Measurements from ENCODE around the gene TNFRSF18.
A peak's percentile ranks its signal among the peaks of the same experiment; 100 is the strongest.

Gene TNFRSF18

GRCh38 chr1:1213345-1214265, 7.2 kb upstream of the TNFRSF18 start, which contains the start of gene TNFRSF4:
Gene TNFRSF4 (minus strand): TSS chr1:1214153. CDS start chr1:1214127, 26 bp downstream.
- DNase-seq (ENCODE audit: low read depth in 2 of 2, low spot score in 1 of 2) = no peak

DNA sequence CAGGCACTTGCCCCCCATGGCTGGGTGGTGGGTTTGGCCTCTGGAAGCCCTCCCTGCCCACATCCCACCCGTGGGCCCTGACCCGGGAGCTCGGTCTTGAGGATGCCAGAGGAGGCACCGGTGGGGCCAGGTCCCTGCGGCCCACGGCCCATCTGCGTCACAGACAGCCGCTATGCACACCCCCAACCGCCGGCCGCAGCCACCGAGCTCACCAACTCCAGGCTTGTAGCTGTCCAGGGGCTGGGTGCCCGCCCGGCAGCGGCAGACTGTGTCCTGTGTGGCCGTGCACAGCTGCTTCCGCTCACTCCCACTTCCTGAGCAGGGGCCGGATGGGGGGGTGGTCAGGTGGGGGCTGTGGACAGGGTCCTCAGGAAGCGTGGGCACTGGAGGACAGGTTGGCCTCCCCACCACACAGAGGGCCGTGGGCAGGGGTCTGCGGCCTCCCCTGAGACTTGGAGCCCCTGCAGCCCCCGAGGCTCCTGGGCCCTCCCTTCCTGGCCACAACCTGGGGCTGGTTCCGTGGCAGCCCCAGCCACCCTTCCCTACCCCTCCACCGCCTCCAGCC, 6.5 kb upstream of the TNFRSF18 start:
- peak in 1 of 2 donors; percentile 32 for DNase-seq (ENCODE audit: low read depth in 2 of 2, low spot score in 1 of 2)

- no peak for DNase-seq (ENCODE audit: low read depth in 2 of 2, low spot score in 1 of 2)
Observed at GRCh38 chr1:1211541-1212441, 5.4 kb upstream of the TNFRSF18 start.

GRCh38 chr1:1210726-1211540, 4.5 kb upstream of the TNFRSF18 start:
- DNase-seq (ENCODE audit: low read depth in 2 of 2, low spot score in 1 of 2) = no peak

DNA sequence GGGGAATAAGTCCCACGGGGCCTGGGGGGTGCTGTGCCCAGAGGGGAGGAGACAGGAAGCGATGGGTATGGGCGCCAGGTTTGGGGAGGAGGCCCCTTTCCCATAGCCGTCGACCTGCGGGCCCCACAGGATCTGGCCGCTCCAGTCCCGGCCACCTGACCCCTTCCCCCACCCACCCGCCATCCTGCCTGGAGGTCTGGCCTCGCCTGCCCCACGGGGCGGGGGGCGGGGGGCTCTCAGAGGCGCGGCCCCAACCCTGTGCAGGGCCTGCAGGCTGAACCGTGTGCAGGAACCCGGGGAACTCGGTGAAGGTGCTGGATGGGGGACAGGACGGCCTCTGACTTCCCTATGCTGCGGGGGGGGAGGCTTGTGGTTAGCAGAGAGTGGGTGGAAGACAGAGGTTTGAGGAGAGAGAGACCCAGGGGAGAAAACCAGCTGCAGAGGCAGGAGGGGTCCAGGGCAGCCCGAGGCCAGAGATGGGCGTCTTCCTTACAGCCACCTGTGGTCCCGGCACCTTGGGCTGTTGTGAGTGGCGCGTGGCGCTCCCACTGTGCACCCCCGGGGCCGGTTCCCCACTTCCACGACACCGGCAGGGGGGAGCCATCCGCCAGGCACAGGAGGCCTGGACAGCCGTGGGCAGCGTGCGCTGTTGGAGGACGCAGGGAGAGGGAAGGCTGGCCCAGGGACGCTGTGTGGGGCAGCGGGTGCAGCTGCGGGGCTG, 2.5 kb upstream of the TNFRSF18 start:
- no peak for DNase-seq (ENCODE audit: low read depth in 2 of 2, low spot score in 1 of 2)

DNA sequence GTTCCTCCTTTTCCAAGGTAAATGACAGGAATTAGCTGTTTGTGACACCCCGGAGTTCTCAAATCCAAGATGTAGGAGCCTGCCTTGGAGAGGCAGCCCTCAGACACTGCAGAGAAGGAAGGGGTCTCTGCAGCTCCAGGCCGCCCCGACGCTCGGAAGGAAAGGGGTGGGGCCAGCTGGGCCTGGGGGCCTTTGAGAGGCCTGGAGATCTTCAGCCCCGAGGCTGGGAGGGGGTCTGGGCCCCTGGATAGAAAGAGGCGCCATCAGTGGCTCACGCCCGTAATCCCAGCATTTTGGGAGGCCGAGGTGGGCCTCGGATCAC, 1.1 kb upstream of the TNFRSF18 start:
- DNase-seq (ENCODE audit: low read depth in 2 of 2, low spot score in 1 of 2) = no peak

DNA sequence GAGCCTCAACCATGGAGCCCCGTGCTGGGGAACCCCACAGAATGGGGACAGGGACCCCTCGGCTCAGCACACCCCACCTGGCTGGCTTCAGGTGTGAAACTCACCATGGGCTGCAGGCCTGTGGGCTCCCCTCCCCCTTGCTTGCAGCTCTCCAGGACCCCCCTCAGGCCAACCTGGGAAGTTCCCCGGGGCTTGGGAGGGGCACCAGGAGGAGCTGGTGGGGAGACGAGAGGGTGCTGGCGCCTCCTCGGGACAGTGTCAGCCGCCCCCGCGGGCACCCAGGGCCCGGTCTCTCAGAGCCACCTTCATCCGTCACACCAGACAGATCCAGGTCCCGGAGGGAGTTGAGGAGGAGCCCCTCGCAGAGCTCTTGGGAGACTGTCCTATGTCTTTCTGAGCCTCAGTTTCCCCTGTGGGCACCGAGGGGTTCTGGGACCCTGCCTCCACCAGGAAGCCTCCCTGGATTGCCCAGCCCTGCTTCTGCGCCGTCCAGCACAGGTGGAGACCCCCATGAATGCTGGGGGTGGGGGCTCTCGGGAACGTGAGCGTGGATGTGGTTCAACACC, 657 bp upstream of the TNFRSF18 start:
- no peak for DNase-seq (ENCODE audit: low read depth in 2 of 2, low spot score in 1 of 2)

DNA sequence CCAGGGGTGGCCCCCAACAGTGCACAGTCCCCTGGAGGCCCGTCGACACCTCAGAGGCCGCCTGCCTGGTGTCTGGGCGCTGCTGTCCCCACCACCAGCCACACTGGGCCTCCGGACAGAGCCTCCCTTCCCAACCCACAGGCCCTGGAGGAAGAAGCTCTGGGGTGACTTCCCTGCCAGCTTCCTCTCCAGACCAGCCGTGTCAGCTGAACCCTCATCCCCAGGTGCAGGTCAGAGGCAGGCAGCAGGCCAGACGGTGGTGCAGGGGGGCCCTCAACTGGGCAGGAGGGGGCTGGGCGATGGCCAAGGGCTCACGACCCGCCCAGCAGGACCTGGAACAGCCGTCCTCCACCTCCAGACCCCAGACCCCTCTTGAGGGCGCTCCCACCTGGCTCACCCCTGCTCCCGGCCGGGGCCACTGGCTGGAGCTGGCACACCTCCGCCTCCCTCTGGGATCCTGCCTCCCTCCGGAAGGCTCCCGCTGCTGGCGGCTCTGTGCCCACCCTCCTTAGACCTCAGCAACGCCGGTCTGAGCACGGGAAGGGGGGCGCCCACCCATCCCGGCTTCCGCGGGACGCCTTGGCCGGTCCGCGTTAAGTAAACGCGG, 520 bp downstream of the TNFRSF18 start:
- no peak for DNase-seq (ENCODE audit: low read depth in 2 of 2, low spot score in 1 of 2)

GRCh38 chr1:1204998-1205768, 1.2 kb downstream of the TNFRSF18 start:
- no peak for DNase-seq (ENCODE audit: low read depth in 2 of 2, low spot score in 1 of 2)

- no peak for DNase-seq (ENCODE audit: low read depth in 2 of 2, low spot score in 1 of 2)
Observed at GRCh38 chr1:1204425-1204920, 1.9 kb downstream of the TNFRSF18 start.

DNA sequence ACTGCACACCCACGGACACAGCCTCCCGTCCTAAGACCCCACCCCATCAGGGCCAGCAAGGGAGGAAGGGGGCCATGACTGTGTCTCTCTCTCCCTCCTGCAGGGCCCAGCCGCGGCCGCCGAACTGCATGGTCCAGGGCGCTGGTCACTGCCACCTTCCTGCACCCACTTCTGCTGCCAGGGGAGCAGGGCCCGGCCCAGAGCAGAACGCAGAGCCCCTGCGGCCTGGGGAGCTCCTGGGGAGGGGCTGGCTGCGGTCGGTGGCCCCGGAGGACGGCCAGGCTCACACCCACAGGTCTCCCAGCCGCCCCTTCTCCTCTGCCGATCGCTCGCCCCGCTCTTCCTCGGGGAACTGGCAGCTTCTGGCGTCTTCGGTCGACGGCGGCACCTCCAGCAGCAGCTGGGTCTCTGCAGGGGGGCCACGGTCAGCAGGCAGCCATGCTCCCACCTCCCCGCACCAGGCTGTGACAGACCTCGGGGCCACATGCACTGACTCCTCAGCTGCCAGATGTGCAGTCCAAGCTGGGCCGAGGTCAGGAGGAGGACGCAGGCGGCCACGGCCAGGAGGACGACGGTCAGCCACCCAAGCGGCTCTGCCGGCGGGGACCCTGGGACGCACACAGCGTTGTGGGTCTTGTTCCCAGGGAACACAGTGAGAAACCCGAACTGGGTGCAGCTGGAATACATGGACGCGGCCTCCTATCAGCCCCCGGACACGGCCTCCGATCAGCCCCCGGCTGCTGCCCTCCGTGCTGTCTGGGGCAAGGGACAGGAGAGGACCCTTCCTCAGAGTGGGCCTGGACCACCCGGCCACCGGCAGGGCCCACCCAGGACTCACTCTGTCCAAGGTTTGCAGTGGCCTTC, 2.6 kb downstream of the TNFRSF18 start:
- no peak for DNase-seq (ENCODE audit: low read depth in 2 of 2, low spot score in 1 of 2)

GRCh38 chr1:1202831-1203560, 3.4 kb downstream of the TNFRSF18 start:
- DNase-seq (ENCODE audit: low read depth in 2 of 2, low spot score in 1 of 2) = no peak

GRCh38 chr1:1200876-1201810, 5.2 kb downstream of the TNFRSF18 start:
- DNase-seq (ENCODE audit: low read depth in 2 of 2, low spot score in 1 of 2) = peak; percentile 59 to 82

DNA sequence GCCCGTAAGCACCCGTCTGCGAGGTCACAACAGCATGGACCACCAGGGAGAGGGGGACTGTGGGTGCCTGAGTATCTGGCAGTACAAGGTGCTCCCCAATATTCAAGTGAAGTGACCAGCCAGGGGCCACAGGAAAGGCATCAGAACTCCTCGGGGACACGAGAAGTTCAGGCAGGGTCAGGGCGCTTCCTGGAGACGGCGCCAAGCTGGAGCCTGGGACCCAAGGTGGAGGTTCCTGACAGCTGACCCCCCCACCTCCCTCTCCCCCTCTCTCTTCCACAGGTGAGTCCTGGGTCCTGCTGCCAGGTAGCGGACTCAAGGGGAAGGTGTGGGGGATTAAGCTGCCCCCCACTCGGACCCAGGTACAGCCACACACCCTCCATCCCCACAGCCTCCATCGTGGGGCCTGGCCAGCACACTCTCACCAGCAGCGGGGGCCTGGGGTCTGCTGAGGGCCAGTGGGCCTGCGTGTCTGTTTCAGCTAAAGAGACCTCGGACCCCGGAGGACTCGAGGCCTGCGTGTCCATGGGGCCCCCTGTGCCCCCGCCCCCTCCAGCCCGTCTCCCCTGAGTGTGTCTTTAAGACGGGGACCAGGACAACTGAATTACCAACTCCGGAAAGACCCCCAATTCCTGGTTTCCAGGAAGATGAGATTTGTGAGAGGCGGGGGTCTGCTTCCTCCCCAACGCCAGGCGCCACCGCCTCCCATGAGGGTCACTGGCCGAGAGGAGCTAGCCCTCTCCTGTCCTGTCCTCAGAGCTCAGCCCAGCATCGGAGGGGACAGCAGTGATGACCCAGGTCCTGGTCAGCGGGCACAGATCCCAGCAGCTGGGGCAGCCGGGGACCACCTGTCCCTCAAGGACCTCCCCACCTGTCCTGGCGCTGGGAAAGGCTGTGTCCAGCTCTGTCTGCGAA, 6.2 kb downstream of the TNFRSF18 start:
- no peak for DNase-seq (ENCODE audit: low read depth in 2 of 2, low spot score in 1 of 2)

All from stimulated activated CD8-positive, alpha-beta memory T cell treated with anti-CD3 and anti-CD28 coated beads, Interleukin-4, amount 100 ng/mL, for 1 hour (primary cell).